GM19238 (cell line): ENCODE data around the gene IGFLR1.
"Not testable (repeated sequence)": the region's sequence is repeated elsewhere in the genome, so short reads cannot be mapped to it uniquely, and the experiment has no call there.

Experiments used
- DNase-seq: peaks from one replicate; pipeline ENCODE4 v3.0.0; 2011; ENCODE audit warnings: low spot score; ENCODE audit not compliant: insufficient read length

IGFLR1 gene

GRCh38 chr19:35777086-35777841, 35.0 kb upstream of the IGFLR1 start:
- DNase-seq, result no peak

GRCh38 chr19:35776102-35776788, 34.0 kb upstream of the IGFLR1 start:
- DNase-seq, result no peak

- DNase-seq, result peak; percentile 98
Observed at GRCh38 chr19:35775298-35776101, 33.2 kb upstream of the IGFLR1 start, which contains the start of gene ARHGAP33. ARHGAP33 (plus strand) TSS chr19:35775564; CDS start chr19:35775659, 95 bp downstream.

- no peak for DNase-seq
Observed at GRCh38 chr19:35775046-35775297, 32.7 kb upstream of the IGFLR1 start.

- no peak for DNase-seq
Observed at GRCh38 chr19:35774274-35775045, 32.2 kb upstream of the IGFLR1 start.

- no peak for DNase-seq
Observed at GRCh38 chr19:35773020-35773806, 31.0 kb upstream of the IGFLR1 start.

GRCh38 chr19:35772362-35772761, 30.1 kb upstream of the IGFLR1 start:
- not testable (repeated sequence) for DNase-seq

GRCh38 chr19:35768082-35768421, 25.8 kb upstream of the IGFLR1 start:
- DNase-seq, result no peak

GRCh38 chr19:35767288-35768081, 25.2 kb upstream of the IGFLR1 start:
- no peak for DNase-seq

- no peak for DNase-seq
Observed at GRCh38 chr19:35766571-35767104, 24.4 kb upstream of the IGFLR1 start.

GRCh38 chr19:35764432-35765315, 22.4 kb upstream of the IGFLR1 start:
- DNase-seq, result no peak

- no peak for DNase-seq
Observed at GRCh38 chr19:35760711-35761349, 18.6 kb upstream of the IGFLR1 start.

- no peak for DNase-seq
Observed at GRCh38 chr19:35759697-35760096, 17.4 kb upstream of the IGFLR1 start.

GRCh38 chr19:35757749-35758608, 15.7 kb upstream of the IGFLR1 start, which contains the start of gene PROSER3:
PROSER3 (plus strand) TSS chr19:35758176; CDS start chr19:35758216, 40 bp downstream.
- DNase-seq, result peak; percentile 99

- DNase-seq, result no peak
Observed at GRCh38 chr19:35757231-35757748, 15.0 kb upstream of the IGFLR1 start.

- DNase-seq, result no peak
Observed at GRCh38 chr19:35756377-35757230, 14.4 kb upstream of the IGFLR1 start, which contains the start of gene HSPB6. HSPB6 (minus strand) TSS chr19:35757029; CDS start chr19:35757008, 21 bp downstream.
